TTC549 (cell line): ENCODE data around the gene SUCLG2.

Experiments used
- FAIRE-seq: peaks from 2 replicates; lab custom pipeline; 2012; peaks lifted over from hg19 to GRCh38; lab: Jason Lieb, UNC

The SUCLG2 gene, protein sequence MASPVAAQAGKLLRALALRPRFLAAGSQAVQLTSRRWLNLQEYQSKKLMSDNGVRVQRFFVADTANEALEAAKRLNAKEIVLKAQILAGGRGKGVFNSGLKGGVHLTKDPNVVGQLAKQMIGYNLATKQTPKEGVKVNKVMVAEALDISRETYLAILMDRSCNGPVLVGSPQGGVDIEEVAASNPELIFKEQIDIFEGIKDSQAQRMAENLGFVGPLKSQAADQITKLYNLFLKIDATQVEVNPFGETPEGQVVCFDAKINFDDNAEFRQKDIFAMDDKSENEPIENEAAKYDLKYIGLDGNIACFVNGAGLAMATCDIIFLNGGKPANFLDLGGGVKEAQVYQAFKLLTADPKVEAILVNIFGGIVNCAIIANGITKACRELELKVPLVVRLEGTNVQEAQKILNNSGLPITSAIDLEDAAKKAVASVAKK

DNA sequence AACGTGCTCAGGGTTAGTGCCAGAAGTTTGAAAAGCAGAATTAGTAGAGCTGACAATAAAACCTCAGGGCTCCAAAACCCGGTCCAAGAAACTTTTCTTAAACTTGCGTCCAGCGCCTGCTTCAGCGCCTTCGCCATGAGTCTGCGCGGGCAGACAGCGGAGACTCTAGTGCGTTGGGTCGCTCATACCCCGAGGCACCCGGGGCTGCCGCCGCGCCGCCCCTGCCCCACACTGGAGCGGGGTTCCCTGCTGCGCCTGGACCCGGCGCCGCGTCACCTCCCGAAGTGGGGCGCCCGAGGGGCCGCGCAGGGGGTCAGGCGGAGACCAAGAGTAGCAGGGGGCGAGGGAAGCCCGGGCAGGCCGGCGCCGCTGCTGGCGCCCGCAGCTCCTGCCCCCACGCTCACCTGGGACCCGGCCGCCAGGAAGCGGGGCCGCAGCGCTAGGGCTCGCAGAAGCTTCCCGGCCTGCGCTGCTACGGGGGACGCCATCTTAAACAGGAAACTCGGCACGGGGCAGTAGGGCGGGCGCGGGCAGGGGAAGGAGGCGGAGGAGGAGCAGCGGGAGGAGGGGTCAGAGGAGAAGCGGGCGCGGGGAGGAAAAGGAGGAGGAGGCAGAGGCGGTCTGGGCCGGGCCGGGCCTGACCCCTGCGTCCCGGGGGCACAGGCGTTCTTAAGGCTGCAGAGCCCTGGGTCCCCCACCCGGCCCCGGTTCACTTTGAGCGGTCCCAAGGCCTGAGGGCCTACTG is at the start of gene SUCLG2:
Gene SUCLG2 (minus strand): TSS at position 514 of the 745 bp plus-strand sequence. CDS start 26 bp downstream, at position 488.
- no peak for FAIRE-seq

GRCh38 chr3:67700596-67700995 is 46.2 kb upstream of the SUCLG2 start:
- no peak for FAIRE-seq

DNA sequence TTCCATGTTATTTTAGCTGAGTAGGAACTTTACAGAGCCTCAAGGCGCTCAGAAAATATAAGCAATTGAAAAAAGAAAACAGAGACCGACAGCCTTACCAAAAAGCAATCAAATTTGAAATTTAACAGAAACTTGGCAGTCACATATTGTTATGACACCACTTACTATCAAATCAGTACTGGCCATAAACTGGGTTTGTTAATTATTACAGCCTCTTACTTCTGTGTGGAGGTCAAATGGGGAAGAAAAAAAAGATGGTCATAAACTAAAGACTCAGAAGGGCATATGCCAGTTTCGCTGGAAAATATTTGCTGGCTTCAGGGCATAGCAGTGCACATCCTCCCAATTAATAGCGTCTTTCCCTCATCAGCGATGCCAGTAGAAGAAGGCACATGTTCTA is 45.5 kb upstream of the SUCLG2 start:
- FAIRE-seq, result no peak

DNA sequence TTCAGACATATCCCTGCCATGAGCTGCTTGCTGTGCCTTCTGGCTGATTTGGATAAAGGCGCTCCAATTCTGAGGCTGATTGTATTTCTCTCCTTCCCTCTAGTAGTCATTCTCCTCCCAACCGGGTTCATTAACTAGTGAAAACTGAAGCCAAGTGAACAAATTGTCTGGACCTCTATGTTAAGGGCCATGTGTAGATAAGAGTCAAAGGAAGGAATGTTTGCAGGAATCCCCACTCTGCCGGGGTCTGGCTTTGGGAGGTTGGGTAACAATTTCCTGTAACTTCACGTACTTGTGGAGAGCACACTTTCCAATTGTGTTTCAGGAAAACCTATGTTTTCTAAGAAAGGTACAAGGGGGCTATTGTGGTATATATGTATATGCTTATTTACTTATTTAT is 38.2 kb upstream of the SUCLG2 start:
- no peak for FAIRE-seq

DNA sequence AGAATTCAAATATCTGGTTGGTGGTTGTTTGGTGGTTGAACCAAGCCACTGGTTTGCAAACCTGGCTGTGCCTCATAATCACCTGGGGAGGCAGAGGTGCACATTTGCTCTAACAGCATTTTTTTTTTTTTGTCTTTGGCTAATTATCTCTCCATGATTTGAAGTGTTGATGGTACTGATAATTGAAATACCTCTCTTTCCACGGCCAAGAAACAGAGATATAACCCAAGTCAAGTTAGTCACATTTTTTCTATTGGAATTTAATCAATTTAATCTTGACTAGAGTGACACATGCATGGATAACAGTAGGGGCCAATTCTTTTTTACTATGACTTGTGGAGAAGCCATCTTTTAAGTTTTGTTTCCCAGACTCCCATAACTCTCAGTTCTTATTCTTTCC is 37.5 kb upstream of the SUCLG2 start:
- FAIRE-seq, result no peak

DNA sequence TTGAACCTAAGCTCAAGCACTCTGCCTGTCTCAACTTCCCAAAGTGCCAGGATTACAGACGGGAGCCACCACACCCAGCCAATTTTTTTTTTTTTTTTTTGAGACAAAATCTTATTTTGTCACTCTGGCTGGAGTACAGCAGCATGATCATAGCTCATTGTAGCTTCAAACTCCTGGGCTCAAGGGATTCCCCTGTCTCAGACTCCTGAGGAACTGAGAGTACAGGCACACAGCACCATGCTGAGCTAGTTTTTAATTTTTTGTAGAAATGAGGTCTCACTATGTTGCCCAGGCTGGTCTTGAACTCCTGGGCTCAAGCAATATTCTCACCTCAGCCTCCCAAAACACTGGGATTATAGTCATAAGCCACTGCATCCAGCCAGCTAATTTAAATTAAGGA is 36.8 kb upstream of the SUCLG2 start:
- FAIRE-seq, result no peak

DNA sequence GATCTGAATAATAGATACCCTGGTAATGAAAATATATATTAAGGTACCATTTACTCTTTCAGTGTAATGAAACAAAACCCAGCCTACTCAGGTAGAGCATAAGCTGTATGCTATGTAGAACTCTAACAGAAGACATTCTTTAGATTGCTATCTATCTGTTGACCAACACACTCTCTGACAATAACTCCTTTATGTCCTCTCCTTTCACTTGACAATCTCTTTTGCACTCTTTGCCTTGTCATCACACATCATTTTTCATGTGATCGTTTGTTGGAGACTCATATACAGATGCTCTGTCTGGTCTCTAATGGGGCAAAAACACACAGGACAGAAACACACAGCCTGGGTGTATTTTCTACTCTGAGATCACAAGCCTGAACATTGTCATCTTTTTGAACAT is 35.4 kb upstream of the SUCLG2 start:
- no peak for FAIRE-seq

GRCh38 chr3:67688231-67688630 is 33.8 kb upstream of the SUCLG2 start:
- no peak for FAIRE-seq

- FAIRE-seq, result no peak
These were observed 31.7 kb upstream of the SUCLG2 start for GRCh38 chr3:67686069-67686468.

- no peak for FAIRE-seq
These were observed 31.1 kb upstream of the SUCLG2 start for GRCh38 chr3:67685499-67685898.

- no peak for FAIRE-seq
These were observed 29.8 kb upstream of the SUCLG2 start for GRCh38 chr3:67684211-67684610.

DNA sequence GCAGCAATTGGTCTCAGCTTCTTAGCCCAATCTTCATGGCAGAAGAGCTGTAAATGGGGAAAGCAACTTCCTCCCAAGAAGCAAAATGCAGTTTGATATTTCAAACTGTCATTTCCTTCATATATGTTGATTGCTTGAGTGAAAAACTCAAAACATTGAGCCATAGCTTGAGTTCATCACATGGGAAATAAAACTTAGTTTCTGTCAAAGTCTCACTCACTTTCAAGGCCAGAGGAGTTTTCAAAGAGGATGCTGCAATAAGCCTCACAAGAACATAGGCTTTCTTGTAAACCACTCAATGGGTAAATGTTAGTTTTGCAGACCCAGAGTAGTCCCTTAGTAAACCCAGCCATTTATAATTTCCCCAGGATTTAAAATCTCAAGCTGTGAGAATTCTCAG is 29.1 kb upstream of the SUCLG2 start:
- FAIRE-seq, result no peak

GRCh38 chr3:67678665-67679064 is 24.3 kb upstream of the SUCLG2 start:
- FAIRE-seq, result no peak

DNA sequence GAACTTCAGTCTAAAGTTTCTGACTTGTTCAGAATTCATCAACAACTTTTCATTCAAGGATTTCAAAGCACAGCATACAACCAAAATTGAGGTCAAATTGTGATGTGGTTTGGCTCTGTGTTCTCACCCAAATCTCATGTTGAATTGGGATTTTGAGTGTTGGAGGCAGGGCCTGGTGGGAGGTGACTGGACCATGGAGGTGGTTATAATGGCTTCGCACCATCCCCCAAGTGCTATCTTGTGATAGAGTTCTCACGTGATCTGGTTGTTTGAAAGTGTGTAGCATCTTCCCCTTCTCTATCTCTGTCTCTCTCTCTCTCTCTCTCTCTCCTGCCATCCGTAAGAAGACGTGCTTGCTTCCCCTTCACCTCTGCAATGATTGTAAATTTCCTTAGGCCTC is 19.6 kb upstream of the SUCLG2 start:
- no peak for FAIRE-seq

DNA sequence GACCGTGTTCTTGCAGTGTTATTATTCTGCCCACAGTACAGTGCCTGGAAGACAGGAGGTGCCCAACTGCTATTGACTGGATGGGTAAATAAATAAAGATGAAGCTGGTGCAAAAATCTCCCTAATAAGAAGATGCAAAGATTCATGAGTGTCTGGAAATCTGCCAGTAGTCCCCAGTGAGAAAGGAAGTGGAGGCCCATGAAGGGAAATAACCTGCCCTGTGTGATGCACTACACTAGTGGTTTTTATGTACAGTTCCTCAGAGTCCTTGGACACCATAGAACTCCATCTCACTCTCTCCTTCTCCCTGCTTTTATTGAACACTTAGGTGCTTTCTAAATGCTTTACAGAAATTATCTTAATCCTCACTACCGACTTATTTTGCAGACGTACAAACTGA is 8.3 kb upstream of the SUCLG2 start:
- no peak for FAIRE-seq

- FAIRE-seq, result no peak
These were observed 6.7 kb upstream of the SUCLG2 start for GRCh38 chr3:67661089-67661488.

GRCh38 chr3:67657192-67657591 is 2.8 kb upstream of the SUCLG2 start:
- FAIRE-seq, result no peak

- no peak for FAIRE-seq
These were observed 2.2 kb upstream of the SUCLG2 start for GRCh38 chr3:67656614-67657013.

DNA sequence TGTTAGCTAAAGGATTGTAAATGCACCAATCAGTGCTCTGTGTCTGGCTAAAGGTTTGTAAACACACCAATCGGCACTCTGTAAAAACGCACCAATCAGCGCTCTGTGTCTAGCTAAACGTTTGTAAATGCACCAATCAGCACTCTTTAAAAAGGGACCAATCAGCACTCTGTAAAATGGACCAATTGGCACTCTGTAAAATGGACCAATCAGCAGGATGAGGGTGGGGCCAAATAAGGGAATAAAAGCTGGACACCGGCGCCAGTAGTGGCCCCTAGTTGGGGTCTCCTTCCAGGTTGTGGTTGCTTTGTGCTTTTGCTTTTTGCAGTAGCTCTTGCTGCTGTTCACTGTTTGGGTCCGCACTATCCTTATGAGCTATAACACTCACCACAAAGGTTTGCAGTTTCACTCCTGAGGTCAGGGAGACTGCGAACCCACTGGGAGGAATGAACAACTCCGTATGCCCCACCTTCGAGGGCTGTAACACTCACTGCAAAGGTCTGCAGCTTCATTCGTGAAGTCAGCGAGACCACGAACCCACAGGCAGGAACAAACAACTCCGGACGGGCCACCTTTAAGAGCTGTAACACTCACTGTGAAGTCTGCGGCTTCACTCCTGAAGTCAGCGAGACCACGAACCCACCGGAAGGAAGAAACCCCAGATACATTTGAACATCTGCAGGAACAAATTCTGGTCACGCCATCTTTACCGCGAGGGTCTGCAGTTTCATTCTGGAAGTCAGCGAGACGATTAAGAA is 1.1 kb upstream of the SUCLG2 start:
- no peak for FAIRE-seq

- FAIRE-seq, result no peak
These were observed 399 bp upstream of the SUCLG2 start for GRCh38 chr3:67654844-67655177.

- FAIRE-seq, result no peak
These were observed 850 bp downstream of the SUCLG2 start for GRCh38 chr3:67653425-67654098.

GRCh38 chr3:67650084-67650483 is 4.3 kb downstream of the SUCLG2 start:
- no peak for FAIRE-seq

DNA sequence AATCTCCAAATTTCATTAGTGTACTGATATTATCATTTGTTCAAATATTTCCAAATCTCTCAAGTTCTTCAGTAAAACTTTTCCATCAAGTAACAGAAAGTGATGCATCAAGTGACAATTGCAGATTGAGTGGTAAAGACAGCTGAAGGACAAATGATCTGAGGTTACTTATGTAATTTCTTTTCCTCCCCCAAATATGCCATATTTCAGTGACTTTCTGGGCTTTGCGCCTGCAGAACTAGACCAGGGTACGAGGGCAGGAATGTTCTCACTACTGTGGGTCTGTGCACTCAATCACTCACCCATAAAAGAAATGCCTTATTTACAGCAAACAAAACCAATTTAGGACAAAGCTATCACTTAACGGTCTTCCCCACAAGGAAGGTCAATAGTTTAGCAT is 4.7 kb downstream of the SUCLG2 start:
- no peak for FAIRE-seq
